Pancreas (tissue), 10 donors: ENCODE measurements around the gene RFX8. TPM values are rescaled to one million over a fixed set of nuclear protein-coding genes. Genes with fewer than 3 reads are reported as not detected.
"Not testable (repeated sequence)": the region's sequence is repeated elsewhere in the genome, so short reads cannot be mapped to it uniquely, and the experiment has no call there.

Experiments
- ATAC-seq, 4 donors: fragments of 200-7000 bp; cut with Tn5 transposase; one replicate each; pipeline versions ENCODE4 v1.8.0 to v1.9.1; 2020; ENCODE audit warnings: mild to moderate bottlenecking in 4 of 4, moderate library complexity in 4 of 4
- DNase-seq, 6 donors: peaks; one replicate each; pipeline ENCODE4 v3.0.0-alpha.2; 2020
- FAIRE-seq: peaks from 2 replicates; lab custom pipeline; 2012; peaks lifted over from hg19 to GRCh38; lab: Jason Lieb, UNC
- H3K27ac ChIP-seq, 4 donors: fragments of 200-600 bp; sonication (generic); 1 replicate in 3 of 4; 2 replicates in 1 of 4; pipeline versions ENCODE4 v1.5.0 to v1.8.0; 2020
- H3K27me3 ChIP-seq, 4 donors: fragments of 200-600 bp; one replicate each; pipeline ENCODE4 v1.8.0; 2021
- H3K36me3 ChIP-seq, 3 donors: fragments of 200-600 bp; sonication (generic) in 1 of 3; one replicate each; pipeline versions ENCODE4 v1.5.0 to v1.8.0; 2020 to 2021
- H3K4me1 ChIP-seq, 3 donors: fragments of 200-600 bp; one replicate each; pipeline ENCODE4 v1.8.0; 2021
- H3K4me3 ChIP-seq, 4 donors: fragments of 200-600 bp; sonication (generic) in 2 of 4; one replicate each; pipeline versions ENCODE4 v1.5.0 to v1.8.0; 2020 to 2021
- H3K9me3 ChIP-seq, 4 donors: fragments of 200-600 bp; one replicate each; pipeline ENCODE4 v1.8.0; 2021
- CTCF ChIP-seq, 4 donors: fragments of 200-600 bp; sonication (generic) in 3 of 4; IDR thresholded peaks; one replicate each; pipeline versions ENCODE4 v1.5.0 to v1.8.0; 2021; ENCODE audit warnings: antibody characterized with exemption in 4 of 4
- WGBS, 2 donors: extraction: QIAGEN DNeasy Blood & Tissue Kit; methylation state at CpG; one replicate each; pipeline ENCODE4 v1.1.7; 2013; 5-methylcytosine and 5-hydroxymethylcytosine counted together
- intact Hi-C, 3 donors: fragments of 100-400 bp; cut with DNase I; formaldehyde crosslinking; loops; one replicate each; pipeline versions ENCODE4 v1.11.1 to v1.14.2; 2022
- polyA plus RNA-seq, 2 donors: library from polyadenylated mRNA; stranded (reverse); fragments of 200-250 nt; gene quantifications; one replicate each; pipeline ENCODE4 v1.2.3, GENCODE V29; 2013
- total RNA-seq, 6 donors: library from RNA; stranded (reverse); fragmentation: NEBNext Ultra II Directional in 4 of 6; extraction: Animal tissue kit (Norgen Biotek cat#: 25700) in 4 of 6; gene quantifications; one replicate each; pipeline versions ENCODE4 v1.2.1 to v1.2.4, GENCODE V29; 2021 to 2023
- donor health status: healthy with polysubstance abuse.
- donor health status: DM: no; HTN: no; CAD: no; lungs with moderate emphysema.
- donor health status: DM: no; HTN: no; CAD: no.
- donor health status: control.
- donor health status: control.
- donor health status: Bipolar disorder and iron deficiency.
- donor health status: DM: yes; HTN: yes; CAD: no.
- donor health status: DM: no; HTN: no; CAD: no.
- donor health status: DM: no; HTN: no; CAD: no.
- donor health status: DM: yes; HTN: yes; CAD: no.

The RFX8 gene
- total and polyA plus RNA-seq, 8 donors = 0.15 to 0.52 (median 0.34) TPM; not detected in 4

GRCh38 chr2:101512993-101513392 lies 38.1 kb upstream of the RFX8 start:
- DNase-seq = no peak
- no peak overlapping the region for H3K27ac ChIP-seq
- no peak overlapping the region for H3K4me3 ChIP-seq
- no peaks in the 10 kb centered on the region for H3K9me3 ChIP-seq
- H3K36me3 ChIP-seq = no peaks in the 10 kb centered on the region
- FAIRE-seq = no peak
- no peak for TF ChIP-seq CTCF (IDR thresholded peaks at IDR 0.05)
- no peaks in the 10 kb centered on the region for H3K4me1 ChIP-seq
- 85 to 89% methylated on average over 3 of the region's 3 CpGs for WGBS, 2 donors
- no peak for ATAC-seq
- no peaks in the 10 kb centered on the region for H3K27me3 ChIP-seq
- intact Hi-C loops = loop anchor here in 1 of 3 donors (10.0 kb wide), 1 partner anchor 332 kb away; no protein-coding TSS in a partner anchor

GRCh38 chr2:101511381-101511780 lies 36.5 kb upstream of the RFX8 start:
- no peak for ATAC-seq

GRCh38 chr2:101509499-101510284 lies 34.8 kb upstream of the RFX8 start:
- Histone ChIP-seq H3K4me3 (no peak overlapping the region), H3K9me3 (no peaks in the 10 kb centered on the region), H3K4me1 (no peaks in the 10 kb centered on the region), H3K27me3 (no peaks in the 10 kb centered on the region), H3K36me3 (no peaks in the 10 kb centered on the region), H3K27ac (no peak overlapping the region)
- peak in 2 of 4 donors; percentile 38 to 60 for ATAC-seq
- WGBS, 2 donors = 63 to 73% methylated on average over 8 of the region's 8 CpGs
- FAIRE-seq = no peak
- intact Hi-C loops = loop anchor here in 1 of 3 donors (10.0 kb wide), 1 partner anchor 335 kb away; no protein-coding TSS in a partner anchor
- TF ChIP-seq CTCF (IDR thresholded peaks at IDR 0.05) = no peak
- no peak for DNase-seq

More at GRCh38 chr2:101511381-101511780, 36.5 kb upstream of the RFX8 start:
- H3K4me3 ChIP-seq = no peak overlapping the region
- no peak for DNase-seq
- no peaks in the 10 kb centered on the region for H3K4me1 ChIP-seq
- no peak for TF ChIP-seq CTCF (IDR thresholded peaks at IDR 0.05)
- WGBS, 2 donors = 56 to 76% methylated on average over 1 of the region's 1 CpG
- no peak overlapping the region for H3K27ac ChIP-seq
- H3K36me3 ChIP-seq = no peaks in the 10 kb centered on the region
- no peaks in the 10 kb centered on the region for H3K9me3 ChIP-seq
- FAIRE-seq = no peak
- intact Hi-C loops = loop anchor here in 1 of 3 donors (10.0 kb wide), 1 partner anchor 333 kb away; no protein-coding TSS in a partner anchor
- H3K27me3 ChIP-seq = no peaks in the 10 kb centered on the region

GRCh38 chr2:101508636-101509035 lies 33.7 kb upstream of the RFX8 start:
- H3K4me1 ChIP-seq = no peaks in the 10 kb centered on the region
- no peak overlapping the region for H3K27ac ChIP-seq
- no peaks in the 10 kb centered on the region for H3K36me3 ChIP-seq
- TF ChIP-seq CTCF (IDR thresholded peaks at IDR 0.05) = no peak
- ATAC-seq (no peak), DNase-seq (no peak), FAIRE-seq (no peak)
- intact Hi-C loops = no loop called here
- WGBS, 2 donors = 82 to 88% methylated on average over 5 of the region's 5 CpGs
- no peaks in the 10 kb centered on the region for H3K27me3 ChIP-seq
- no peaks in the 10 kb centered on the region for H3K9me3 ChIP-seq
- H3K4me3 ChIP-seq = no peak overlapping the region

- intact Hi-C loops, H3K9me3 ChIP-seq, H3K4me3 ChIP-seq, DNase-seq, H3K27ac ChIP-seq, H3K4me1 ChIP-seq, ATAC-seq, H3K27me3 ChIP-seq, FAIRE-seq, H3K36me3 ChIP-seq: not testable (repeated sequence)
- WGBS, 2 donors = 95 to 96% methylated on average over 3 of the region's 4 CpGs
Observed at GRCh38 chr2:101505276-101505675, 30.4 kb upstream of the RFX8 start.

GRCh38 chr2:101504744-101505143 lies 29.8 kb upstream of the RFX8 start:
- H3K9me3 ChIP-seq, DNase-seq, H3K27me3 ChIP-seq, H3K36me3 ChIP-seq, H3K27ac ChIP-seq, H3K4me1 ChIP-seq, intact Hi-C loops, H3K4me3 ChIP-seq, FAIRE-seq, ATAC-seq: not testable (repeated sequence)
- 85 to 96% methylated on average over 7 to 8 of the region's 8 CpGs for WGBS, 2 donors
